SK-N-SH (cell line): ENCODE data around the gene NRL. TPM values are rescaled to one million over a fixed set of nuclear protein-coding genes. Genes with fewer than 3 reads are reported as not detected.
A peak's percentile ranks its signal among the peaks of the same experiment; 100 is the strongest.

ENCODE experiments used
- CTCF ChIA-PET: fragments of 300-600, 350-600 bp; formaldehyde crosslinking; extraction: SDS; loops from one replicate; lab custom pipeline; 2021; lab: Yijun Ruan, JAX
- POLR2A ChIA-PET: fragments of 350-600 bp; sonication (Branson Sonifier 250); formaldehyde crosslinking; extraction: SDS; loops from one replicate; lab custom pipeline; 2020; ENCODE audit warnings: antibody characterized with exemption, inconsistent platforms; lab: Yijun Ruan, JAX
- DNase-seq: peaks from one replicate; pipeline ENCODE4 v3.0.0; 2012
- H2AFZ ChIP-seq: fragments of 200-600 bp; sonication (generic); 2 replicates; pipeline ENCODE4 v1.8.1; 2016; ENCODE audit warnings: antibody characterized with exemption, mild to moderate bottlenecking, low read depth
- H3F3A ChIP-seq: fragments of 200-600 bp; sonication (generic); replicated peaks from 2 replicates; pipeline ENCODE3; 2016; ENCODE audit warnings: antibody characterized with exemption, mild to moderate bottlenecking; ENCODE audit not compliant: insufficient read depth
- H3K27ac ChIP-seq, 2 experiments: fragments of 200-500 bp in 1 of 2; fragments of 200-600 bp in 1 of 2; sonication (Bioruptor generic) in 1 of 2; sonication (generic), shearing (Covaris generic) in 1 of 2; 2 replicates each; pipeline versions ENCODE4 v1.5.1 to v1.6.1; 2014 to 2016; ENCODE audit warnings: low read depth in 2 of 2, inconsistent platforms in 1 of 2, low read length in 1 of 2, mild to moderate bottlenecking in 1 of 2, mixed read lengths in 1 of 2
- H3K27me3 ChIP-seq: fragments of 200-600 bp; sonication (generic), shearing (Covaris generic); 2 replicates; pipeline ENCODE4 v1.6.1; 2016; ENCODE audit warnings: mixed run types; ENCODE audit not compliant: insufficient read depth
- H3K36me3 ChIP-seq, 2 experiments: fragments of 200-500 bp in 1 of 2; fragments of 200-600 bp in 1 of 2; sonication (Bioruptor generic) in 1 of 2; sonication (generic) in 1 of 2; replicated peaks in 1 of 2; 2 replicates each; pipeline versions ENCODE3 to v1.5.1; 2014 to 2016; ENCODE audit warnings: low read length in 1 of 2, mild to moderate bottlenecking in 1 of 2; ENCODE audit not compliant: insufficient read depth in 2 of 2, control insufficient read depth in 1 of 2
- H3K4me1 ChIP-seq, 2 experiments: fragments of 200-500 bp in 1 of 2; fragments of 200-600 bp in 1 of 2; sonication (Bioruptor generic) in 1 of 2; sonication (generic), shearing (Covaris generic) in 1 of 2; 2 replicates each; pipeline versions ENCODE4 v1.5.1 to v1.6.1; 2014 to 2016; ENCODE audit warnings: low read depth in 1 of 2, low read length in 1 of 2, mixed run types in 1 of 2; ENCODE audit not compliant: insufficient read depth in 2 of 2, control insufficient read depth in 1 of 2
- H3K4me2 ChIP-seq: fragments of 200-600 bp; sonication (generic), shearing (Covaris generic); 2 replicates; pipeline ENCODE4 v1.6.1; 2017; ENCODE audit warnings: mixed run types
- H3K4me3 ChIP-seq, 2 experiments: fragments of 200-500 bp in 1 of 2; fragments of 200-600 bp in 1 of 2; sonication (Bioruptor generic) in 1 of 2; sonication (generic), shearing (Covaris generic) in 1 of 2; 2 replicates each; pipeline versions ENCODE4 v1.5.1 to v1.8.1; 2014 to 2016; ENCODE audit warnings: low read depth in 2 of 2, inconsistent platforms in 1 of 2, low read length in 1 of 2, mild to moderate bottlenecking in 1 of 2, mixed read lengths in 1 of 2, moderate library complexity in 1 of 2
- H3K79me2 ChIP-seq: fragments of 200-600 bp; sonication (generic); 2 replicates; pipeline ENCODE4 v1.8.1; 2017; ENCODE audit warnings: mild to moderate bottlenecking; ENCODE audit not compliant: insufficient read depth
- H3K9ac ChIP-seq: fragments of 200-600 bp; sonication (generic); 2 replicates; pipeline ENCODE4 v1.6.1; 2017; ENCODE audit warnings: mixed run types
- H3K9me2 ChIP-seq: fragments of 200-600 bp; sonication (generic); 2 replicates; pipeline ENCODE4 v1.6.1; 2017; ENCODE audit warnings: mixed run types
- H3K9me3 ChIP-seq: fragments of 200-600 bp; sonication (generic); 2 replicates; pipeline ENCODE4 v1.6.1; 2017; ENCODE audit warnings: mixed run types, mild to moderate bottlenecking, moderate library complexity
- H4K20me1 ChIP-seq: fragments of 200-600 bp; sonication (generic); 2 replicates; pipeline ENCODE4 v1.6.1; 2017; ENCODE audit warnings: mild to moderate bottlenecking, mixed run types; ENCODE audit not compliant: insufficient read depth
- ELF1 ChIP-seq: IDR thresholded peaks from 2 replicates; pipeline ENCODE4 v1.4.0; 2012
- EP300 ChIP-seq, 2 experiments: IDR thresholded peaks; 2 replicates each; pipeline versions ENCODE4 v1.4.0 to v1.6.1; 2012; ENCODE audit warnings: borderline replicate concordance in 1 of 2, low read depth in 1 of 2, low read length in 1 of 2
- FOSL2 ChIP-seq: IDR thresholded peaks from 2 replicates; pipeline ENCODE4 v1.4.0; 2012; ENCODE audit warnings: low read depth, mild to moderate bottlenecking, moderate library complexity, borderline replicate concordance
- FOXJ3 ChIP-seq: sonication (generic); formaldehyde crosslinking; IDR thresholded peaks from 2 replicates; pipeline ENCODE4 v1.5.1; 2020; ENCODE audit warnings: mild to moderate bottlenecking, missing genetic modification reagents
- GABPA ChIP-seq: IDR thresholded peaks from 2 replicates; pipeline ENCODE4 v1.4.0; 2012; ENCODE audit warnings: low read depth, mild to moderate bottlenecking
- IRF3 ChIP-seq: fragments of 150-350 bp; IDR thresholded peaks from 2 replicates; pipeline ENCODE4 v1.6.1; 2016; ENCODE audit warnings: mild to moderate bottlenecking, low read depth, low read length
- MAX ChIP-seq: IDR thresholded peaks from 2 replicates; pipeline ENCODE4 v1.4.0; 2012; ENCODE audit warnings: low read depth
- MEF2A ChIP-seq: IDR thresholded peaks from 2 replicates; pipeline ENCODE4 v1.4.0; 2012; ENCODE audit warnings: low read depth, borderline replicate concordance
- NFIC ChIP-seq: IDR thresholded peaks from 2 replicates; pipeline ENCODE4 v1.4.0; 2012; ENCODE audit warnings: borderline replicate concordance
- PBX3 ChIP-seq: IDR thresholded peaks from 2 replicates; pipeline ENCODE4; 2012
- POLR2AphosphoS5 ChIP-seq: IDR thresholded peaks from 2 replicates; pipeline ENCODE4 v1.6.1; 2012; ENCODE audit warnings: low read depth, low read length
- RFX5 ChIP-seq: IDR thresholded peaks from 2 replicates; pipeline ENCODE4 v1.6.1; 2012; ENCODE audit warnings: mild to moderate bottlenecking, improper control_type of control experiment, low read length
- RXRA ChIP-seq: IDR thresholded peaks from 2 replicates; pipeline ENCODE4 v1.4.0; 2012; ENCODE audit warnings: low read depth, mild to moderate bottlenecking, borderline replicate concordance
- SMC3 ChIP-seq: IDR thresholded peaks from 2 replicates; pipeline ENCODE4 v1.6.1; 2012; ENCODE audit warnings: low read depth, low read length, improper control_type of control experiment
- TAF1 ChIP-seq: IDR thresholded peaks from 2 replicates; pipeline ENCODE4 v1.6.1; 2012; ENCODE audit warnings: low read depth, mild to moderate bottlenecking, low read length, moderate library complexity, borderline replicate concordance
- TCF12 ChIP-seq: IDR thresholded peaks from 2 replicates; pipeline ENCODE4 v1.4.0; 2012
- TEAD4 ChIP-seq: IDR thresholded peaks from 2 replicates; pipeline ENCODE4 v1.4.0; 2012; ENCODE audit warnings: mild to moderate bottlenecking, borderline replicate concordance; ENCODE audit not compliant: insufficient read depth
- WGBS: methylation state at CpG from one replicate; pipeline ENCODE4 v1.1.6; 2017; ENCODE audit warnings: low lambda C conversion rate; 5-methylcytosine and 5-hydroxymethylcytosine counted together
- polyA plus RNA-seq, 3 experiments: library from polyadenylated mRNA; depleted of rRNA; stranded (reverse); fragments of >200 nt; gene quantifications; 2 replicates each; pipeline ENCODE4 v1.2.3, GENCODE V29; 2012

Gene NRL
- polyA plus RNA-seq, 1 of the 3 experiments (the other 2 are of a cell fraction) = 0.76 TPM

- no peak; the same call in none of the 2 replicates for TF ChIP-seq MAX
- peak; percentile 69 for TF ChIP-seq IRF3
- no peak for TF ChIP-seq NFIC
- no peak for TF ChIP-seq FOXJ3
- TF ChIP-seq ELF1 = no peak; the same call in 1 of the 2 replicates
- TF ChIP-seq GABPA = peak; percentile 42; the same call in 1 of the 2 replicates
- peak; percentile 94 for TF ChIP-seq RFX5
- TF ChIP-seq FOSL2 = no peak
- no peak for TF ChIP-seq RXRA
- no peak for TF ChIP-seq SMC3
- TF ChIP-seq TCF12 = no peak; the same call in 1 of the 2 replicates
- no peak; a peak in 1 of 4 replicates for TF ChIP-seq EP300 (IDR thresholded peaks at IDR 0.05; ENCODE audit: borderline replicate concordance in 1 of 2, low read depth in 1 of 2, low read length in 1 of 2)
- peak; percentile 89 for TF ChIP-seq POLR2AphosphoS5
These were observed 26.5 kb upstream of the NRL start, which contains the start of gene EMC9 (continued) for GRCh38 chr14:24141097-24141880.

GRCh38 chr14:24139272-24139934, 24.7 kb upstream of the NRL start:
- Histone ChIP-seq H3K9ac (no peak overlapping the region), H3K27me3 (no peaks in the 10 kb centered on the region), H3K9me3 (no peaks in the 10 kb centered on the region), H3K27ac (peak overlapping the region in 1 of 2 experiments; percentile 29; a peak in 1 of 4 replicates), H3F3A (peaks cover 18% of the 10 kb centered on the region), H3K79me2 (peaks cover 43% of the 10 kb centered on the region), H3K4me3 (peak overlapping the region; percentile 27 to 31; a peak in 2 of 4 replicates), H3K4me1 (peaks cover 6 to 36% of the 10 kb centered on the region in 2 experiments; a peak in 3 of 4 replicates), H3K9me2 (no peaks in the 10 kb centered on the region), H3K36me3 (peaks cover 27 to 40% of the 10 kb centered on the region in 2 experiments), H4K20me1 (no peaks in the 10 kb centered on the region), H3K4me2 (peak overlapping the region; percentile 97; the same call in 1 of the 2 replicates), H2AFZ (no peak overlapping the region)
- WGBS = 87% methylated on average over 7 of the region's 9 CpGs
- CTCF ChIA-PET = interaction anchor here (1.1 to 4.7 kb wide), 5 partner anchors 8 to 31 kb away, joined by 3 to 22 read pairs (median 5); partner anchors contain the start of genes IRF9 and RNF31
- TF ChIP-seq POLR2AphosphoS5 (no peak), PBX3 (no peak), TEAD4 (no peak), TAF1 (no peak), MEF2A (no peak)
- DNase-seq = no peak
- POLR2A ChIA-PET = interaction anchor here (1.1 to 1.8 kb wide), 3 partner anchors 7 to 33 kb away, joined by 3 to 5 read pairs (median 5); partner anchors contain the start of genes DCAF11, NRL and PSME2
